Measurements from ENCODE around the gene DCP1B.

GRCh38 chr12:1927751-1928351 is 76.4 kb downstream of the DCP1B start:
- no peak for TF ChIP-seq POLR2AphosphoS5 (IDR thresholded peaks at IDR 0.05)
- TF ChIP-seq, protein P1, sequence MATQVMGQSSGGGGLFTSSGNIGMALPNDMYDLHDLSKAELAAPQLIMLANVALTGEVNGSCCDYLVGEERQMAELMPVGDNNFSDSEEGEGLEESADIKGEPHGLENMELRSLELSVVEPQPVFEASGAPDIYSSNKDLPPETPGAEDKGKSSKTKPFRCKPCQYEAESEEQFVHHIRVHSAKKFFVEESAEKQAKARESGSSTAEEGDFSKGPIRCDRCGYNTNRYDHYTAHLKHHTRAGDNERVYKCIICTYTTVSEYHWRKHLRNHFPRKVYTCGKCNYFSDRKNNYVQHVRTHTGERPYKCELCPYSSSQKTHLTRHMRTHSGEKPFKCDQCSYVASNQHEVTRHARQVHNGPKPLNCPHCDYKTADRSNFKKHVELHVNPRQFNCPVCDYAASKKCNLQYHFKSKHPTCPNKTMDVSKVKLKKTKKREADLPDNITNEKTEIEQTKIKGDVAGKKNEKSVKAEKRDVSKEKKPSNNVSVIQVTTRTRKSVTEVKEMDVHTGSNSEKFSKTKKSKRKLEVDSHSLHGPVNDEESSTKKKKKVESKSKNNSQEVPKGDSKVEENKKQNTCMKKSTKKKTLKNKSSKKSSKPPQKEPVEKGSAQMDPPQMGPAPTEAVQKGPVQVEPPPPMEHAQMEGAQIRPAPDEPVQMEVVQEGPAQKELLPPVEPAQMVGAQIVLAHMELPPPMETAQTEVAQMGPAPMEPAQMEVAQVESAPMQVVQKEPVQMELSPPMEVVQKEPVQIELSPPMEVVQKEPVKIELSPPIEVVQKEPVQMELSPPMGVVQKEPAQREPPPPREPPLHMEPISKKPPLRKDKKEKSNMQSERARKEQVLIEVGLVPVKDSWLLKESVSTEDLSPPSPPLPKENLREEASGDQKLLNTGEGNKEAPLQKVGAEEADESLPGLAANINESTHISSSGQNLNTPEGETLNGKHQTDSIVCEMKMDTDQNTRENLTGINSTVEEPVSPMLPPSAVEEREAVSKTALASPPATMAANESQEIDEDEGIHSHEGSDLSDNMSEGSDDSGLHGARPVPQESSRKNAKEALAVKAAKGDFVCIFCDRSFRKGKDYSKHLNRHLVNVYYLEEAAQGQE (IDR thresholded peaks at IDR 0.05; ENCODE audit: borderline replicate concordance), result no peak
- TF ChIP-seq EZH2 (IDR thresholded peaks at IDR 0.05; ENCODE audit: borderline replicate concordance, insufficient read depth, low read length, poor library complexity, severe bottlenecking), result no peak
- TF ChIP-seq, protein P2, sequence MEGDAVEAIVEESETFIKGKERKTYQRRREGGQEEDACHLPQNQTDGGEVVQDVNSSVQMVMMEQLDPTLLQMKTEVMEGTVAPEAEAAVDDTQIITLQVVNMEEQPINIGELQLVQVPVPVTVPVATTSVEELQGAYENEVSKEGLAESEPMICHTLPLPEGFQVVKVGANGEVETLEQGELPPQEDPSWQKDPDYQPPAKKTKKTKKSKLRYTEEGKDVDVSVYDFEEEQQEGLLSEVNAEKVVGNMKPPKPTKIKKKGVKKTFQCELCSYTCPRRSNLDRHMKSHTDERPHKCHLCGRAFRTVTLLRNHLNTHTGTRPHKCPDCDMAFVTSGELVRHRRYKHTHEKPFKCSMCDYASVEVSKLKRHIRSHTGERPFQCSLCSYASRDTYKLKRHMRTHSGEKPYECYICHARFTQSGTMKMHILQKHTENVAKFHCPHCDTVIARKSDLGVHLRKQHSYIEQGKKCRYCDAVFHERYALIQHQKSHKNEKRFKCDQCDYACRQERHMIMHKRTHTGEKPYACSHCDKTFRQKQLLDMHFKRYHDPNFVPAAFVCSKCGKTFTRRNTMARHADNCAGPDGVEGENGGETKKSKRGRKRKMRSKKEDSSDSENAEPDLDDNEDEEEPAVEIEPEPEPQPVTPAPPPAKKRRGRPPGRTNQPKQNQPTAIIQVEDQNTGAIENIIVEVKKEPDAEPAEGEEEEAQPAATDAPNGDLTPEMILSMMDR (IDR thresholded peaks at IDR 0.05; ENCODE audit: poor library complexity, severe bottlenecking), result no peak

Measured in neural cell (in vitro differentiated cells).